CD4-positive, alpha-beta T cell treated with Interleukin-15 for 1 hour (primary cell): ENCODE data around the gene ABHD16B.

ENCODE experiments used
- DNase-seq: peaks from one replicate; pipeline ENCODE4 v3.0.0-alpha.2; 2020

ABHD16B gene

DNA sequence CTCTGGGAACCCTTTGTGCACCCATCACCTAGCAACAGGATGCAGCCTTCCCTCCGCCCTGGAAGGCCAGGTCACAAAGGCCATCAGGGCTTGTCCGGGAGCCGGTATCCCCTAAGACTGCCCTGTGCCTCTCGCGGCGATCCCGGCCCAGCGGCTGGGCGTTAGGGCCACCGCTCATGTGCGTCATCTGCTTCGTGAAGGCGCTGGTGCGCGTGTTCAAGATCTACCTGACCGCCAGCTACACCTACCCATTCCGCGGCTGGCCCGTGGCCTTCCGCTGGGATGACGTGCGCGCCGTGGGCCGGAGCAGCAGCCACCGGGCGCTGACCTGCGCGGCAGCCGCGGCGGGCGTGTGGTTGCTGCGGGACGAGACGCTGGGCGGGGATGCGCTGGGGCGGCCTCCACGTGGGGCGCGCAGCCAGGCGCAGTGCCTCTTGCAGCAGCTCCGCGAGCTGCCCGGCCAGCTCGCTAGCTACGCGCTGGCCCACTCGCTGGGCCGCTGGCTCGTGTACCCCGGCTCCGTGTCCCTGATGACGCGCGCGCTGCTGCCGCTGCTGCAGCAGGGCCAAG, at the start of gene ABHD16B:
Gene ABHD16B (plus strand): TSS at position 134 of the 570 bp plus-strand sequence. CDS start 43 bp downstream, at position 177.
- DNase-seq: no peak

DNA sequence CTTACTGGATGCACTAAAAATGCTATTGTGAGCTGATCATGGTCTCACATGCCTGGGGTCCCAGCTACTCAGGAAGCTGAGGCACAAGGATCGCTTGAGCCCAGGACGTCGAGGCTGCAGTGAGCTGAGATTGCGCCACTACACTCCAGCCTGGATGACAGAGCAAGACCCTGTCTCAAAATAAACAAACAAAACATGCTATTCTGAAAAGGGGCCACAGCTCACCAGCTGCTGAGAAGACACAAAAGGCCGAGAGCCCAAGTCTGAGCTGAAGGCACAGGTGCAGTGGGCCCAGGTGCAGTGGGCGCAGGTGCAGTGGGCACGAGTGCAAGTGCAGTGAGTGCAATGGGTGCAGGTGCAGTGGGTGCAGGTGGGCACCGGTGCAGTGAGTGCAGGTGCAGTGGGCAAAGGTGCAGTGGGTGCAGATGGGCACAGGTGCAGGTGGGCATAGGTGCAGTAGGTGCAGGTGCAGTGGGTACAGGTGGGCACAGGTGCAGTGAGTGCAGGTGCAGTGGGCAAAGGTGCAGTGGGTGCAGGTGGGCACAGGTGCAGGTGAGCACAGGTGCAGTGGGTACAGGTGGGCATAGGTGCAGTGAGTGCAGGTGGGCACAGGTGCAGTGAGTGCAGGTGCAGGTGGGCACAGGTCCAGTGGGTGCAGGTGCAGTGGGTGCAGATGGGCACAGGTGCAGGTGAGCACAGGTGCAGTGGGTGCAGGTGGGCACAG, 46.2 kb upstream of the ABHD16B start:
- no peak for DNase-seq

DNA sequence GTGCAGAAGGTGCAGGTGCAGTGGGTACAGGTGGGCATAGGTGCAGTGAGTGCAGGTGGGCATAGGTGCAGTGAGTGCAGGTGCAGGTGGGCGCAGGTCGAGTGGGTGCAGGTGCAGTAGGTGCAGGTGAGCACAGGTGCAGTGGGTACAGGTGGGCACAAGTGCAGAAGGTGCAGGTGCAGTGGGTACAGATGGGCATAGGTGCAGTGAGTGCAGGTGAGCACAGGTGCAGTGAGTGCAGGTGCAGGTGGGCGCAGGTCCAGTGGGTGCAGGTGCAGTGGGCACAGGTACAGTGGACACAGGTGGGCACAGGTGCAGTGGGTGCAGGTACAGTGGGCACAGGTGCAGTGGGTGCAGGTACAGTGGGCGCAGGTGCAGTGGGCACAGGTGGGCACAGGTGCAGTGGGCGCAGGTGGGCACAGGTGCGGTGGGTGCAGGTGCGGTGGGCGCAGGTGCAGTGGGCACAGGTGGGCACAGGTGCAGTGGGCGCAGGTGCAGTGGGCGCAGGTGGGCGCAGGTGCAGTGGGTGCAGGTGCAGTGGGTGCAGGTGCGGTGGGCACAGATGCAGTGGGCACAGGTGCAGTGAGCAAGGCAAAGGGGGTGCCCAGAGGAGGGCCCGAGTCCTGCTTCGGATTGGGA, 45.6 kb upstream of the ABHD16B start:
- no peak for DNase-seq

DNA sequence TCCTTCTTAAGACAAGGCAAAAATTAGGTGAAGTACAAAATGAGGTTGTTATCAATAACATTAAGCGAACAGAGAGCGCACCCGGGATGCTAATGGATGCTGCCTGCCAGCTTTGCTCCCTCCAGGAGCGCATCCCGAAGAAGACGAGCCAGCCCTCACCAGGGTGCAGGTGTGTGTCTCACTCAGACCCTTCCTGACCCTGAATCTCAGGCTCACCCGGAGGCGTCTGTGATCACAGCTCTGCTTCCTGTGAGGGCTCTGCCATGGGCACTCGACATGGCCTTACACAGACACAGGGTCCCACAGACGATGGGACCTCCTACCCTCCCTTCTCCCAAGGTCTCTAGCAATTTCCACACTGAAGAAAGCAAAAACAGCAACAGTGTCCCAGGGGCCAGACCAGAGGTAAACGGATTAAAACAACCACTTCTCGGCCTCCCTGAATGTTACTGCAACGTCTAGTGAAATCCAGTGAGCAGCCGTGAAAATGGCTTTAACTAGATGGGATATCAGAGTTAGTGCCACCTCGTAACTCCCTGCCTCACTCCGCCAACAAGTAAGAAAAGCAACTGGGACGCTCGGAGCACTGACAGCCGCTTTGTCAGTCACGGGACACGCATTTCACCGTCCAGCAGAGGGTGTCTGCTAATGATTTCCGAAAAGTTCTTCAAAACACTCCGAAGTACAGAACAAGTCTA, 41.9 kb upstream of the ABHD16B start:
- DNase-seq: no peak

DNA sequence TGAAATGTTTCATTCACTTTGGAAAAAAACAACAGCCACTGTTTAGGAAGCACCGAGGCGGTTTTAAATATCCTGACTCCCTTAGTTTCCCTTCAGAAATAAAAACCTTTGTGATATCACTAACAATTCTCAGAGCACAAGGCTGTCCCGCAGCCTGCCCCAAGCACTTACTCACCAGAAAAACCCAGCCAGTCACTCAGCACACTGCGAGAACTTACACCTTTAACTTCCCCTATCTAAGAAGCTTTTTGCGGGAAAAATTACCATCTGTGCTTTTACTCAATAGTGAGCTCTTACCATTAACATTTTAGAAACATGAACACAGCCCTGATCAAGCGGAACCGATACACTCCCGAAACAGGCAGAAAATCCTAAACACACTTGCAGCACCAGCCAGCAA, 39.5 kb upstream of the ABHD16B start:
- DNase-seq: no peak

DNA sequence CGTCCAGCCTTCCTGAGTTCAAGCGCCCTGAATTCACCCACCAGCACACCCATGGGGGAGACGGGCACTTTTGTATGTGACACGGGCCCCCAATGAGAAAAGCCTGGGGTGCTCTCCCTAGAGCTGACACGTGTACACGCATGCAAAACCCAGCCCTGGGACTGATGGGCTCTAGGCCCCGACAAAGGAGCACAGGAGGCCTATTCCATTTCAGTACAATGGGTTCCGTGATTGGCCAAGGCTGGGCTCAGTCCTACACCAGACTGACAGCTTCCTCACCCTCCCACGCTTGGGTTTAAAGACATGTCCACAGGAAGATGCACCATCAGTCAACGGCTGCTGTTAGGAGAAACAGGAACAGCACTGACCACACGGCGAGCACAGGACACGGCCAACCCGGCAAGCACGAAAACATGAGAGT, 39.0 kb upstream of the ABHD16B start:
- DNase-seq: no peak

DNA sequence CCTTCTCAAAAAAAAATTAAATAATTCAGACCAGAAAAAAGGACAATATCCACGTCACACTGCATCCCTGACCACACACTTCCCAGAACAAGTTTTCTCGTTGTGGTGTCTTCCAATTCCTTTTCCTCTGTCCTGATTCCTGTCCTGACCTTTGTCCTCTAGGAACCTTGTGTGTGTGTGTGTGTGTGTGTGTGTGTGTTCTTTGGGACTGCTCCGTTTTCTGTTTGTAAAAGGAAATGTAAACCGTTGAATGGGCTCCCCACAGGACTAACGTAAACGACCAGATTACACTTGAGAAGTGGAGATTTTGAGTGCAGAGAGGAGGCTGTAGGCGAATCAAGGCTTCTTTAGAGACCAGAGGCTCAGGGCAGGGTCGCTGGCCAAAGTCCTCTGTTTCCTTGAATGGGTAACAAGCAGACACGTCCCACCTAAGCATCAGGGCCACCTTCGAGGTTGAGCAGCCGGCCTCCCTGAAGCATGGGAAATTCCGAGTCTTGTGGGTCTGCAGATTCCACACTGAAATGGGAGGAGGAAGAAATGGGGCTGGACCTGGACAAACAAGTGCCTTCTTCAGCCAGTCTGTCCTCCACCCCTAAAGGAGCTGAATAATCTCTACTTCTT, 37.5 kb upstream of the ABHD16B start:
- DNase-seq: no peak

DNA sequence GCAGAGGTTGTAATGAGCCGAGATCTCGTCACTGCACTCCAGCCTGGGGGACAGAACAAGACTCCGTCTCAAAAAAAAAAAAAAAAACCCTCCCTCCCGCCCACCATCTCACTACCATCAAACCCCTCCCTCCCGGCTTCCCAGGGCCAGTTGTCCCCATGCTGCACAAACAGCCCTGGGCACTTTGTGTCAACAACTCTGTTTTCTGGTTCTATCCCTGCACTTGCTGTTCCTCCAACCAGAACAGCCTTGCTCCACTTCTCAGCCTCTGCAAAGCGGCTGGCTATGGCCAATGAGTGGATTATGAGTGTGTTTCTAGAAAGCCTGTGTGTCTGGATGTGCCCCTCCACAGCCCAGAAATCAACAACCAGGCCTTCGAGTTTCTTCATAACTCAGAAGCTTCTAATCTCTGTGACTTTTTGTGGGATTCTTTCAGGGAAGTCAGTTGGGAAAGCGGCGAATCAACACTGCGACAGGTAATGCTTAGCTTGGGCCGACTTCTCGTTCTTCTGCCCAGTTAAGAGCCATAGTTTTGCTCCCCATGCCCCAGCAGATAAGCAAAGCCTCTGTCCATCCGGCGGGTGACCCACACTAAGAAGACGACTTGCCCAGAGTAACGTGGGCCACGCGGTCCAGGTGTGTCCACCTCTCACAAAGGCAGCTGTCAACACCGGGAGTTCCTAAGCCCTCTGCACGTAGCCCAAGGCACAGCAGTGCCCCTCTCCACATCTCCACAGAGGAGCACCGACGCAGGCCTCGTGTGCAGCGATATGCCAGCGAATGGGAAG, 35.8 kb upstream of the ABHD16B start:
- no peak for DNase-seq

DNA sequence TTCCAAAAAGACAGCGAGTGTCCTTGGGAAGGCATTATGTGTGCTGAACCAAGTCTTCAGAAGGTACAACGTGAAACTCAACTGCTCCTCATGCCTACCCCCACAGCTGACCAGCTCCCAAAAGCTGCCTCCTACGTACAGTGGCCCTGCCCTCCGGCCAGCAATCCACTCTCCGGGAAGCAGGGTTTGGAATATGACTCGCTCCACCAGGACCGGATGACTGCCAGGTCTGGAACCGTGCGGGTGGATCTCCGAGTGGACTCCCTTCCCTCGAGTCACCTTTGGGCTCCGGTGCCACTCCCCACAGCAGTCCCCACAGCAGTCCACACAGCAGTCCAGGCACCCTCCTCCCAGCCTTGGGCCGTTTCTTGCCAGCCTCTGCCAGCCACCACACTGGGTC, 34.5 kb upstream of the ABHD16B start:
- DNase-seq: no peak

DNA sequence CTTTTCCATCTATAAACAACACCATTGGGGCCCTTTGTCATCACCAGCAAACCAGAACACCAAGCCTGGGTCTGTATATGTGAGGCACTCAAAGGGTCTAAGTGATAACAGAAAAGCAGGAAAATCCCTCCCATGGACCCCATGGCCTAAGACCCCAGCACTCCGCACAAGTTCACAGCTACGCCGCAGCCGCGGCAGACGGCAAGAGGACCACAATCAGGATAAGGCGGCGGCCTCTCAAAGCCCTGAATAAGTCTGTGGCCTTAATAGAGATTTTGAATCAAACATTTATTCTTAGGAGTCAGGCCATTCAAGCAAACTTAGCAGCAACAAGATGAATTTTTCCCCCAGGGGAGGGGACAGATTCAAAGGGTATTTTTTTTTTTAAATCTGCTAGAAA, 33.2 kb upstream of the ABHD16B start:
- DNase-seq: no peak

DNA sequence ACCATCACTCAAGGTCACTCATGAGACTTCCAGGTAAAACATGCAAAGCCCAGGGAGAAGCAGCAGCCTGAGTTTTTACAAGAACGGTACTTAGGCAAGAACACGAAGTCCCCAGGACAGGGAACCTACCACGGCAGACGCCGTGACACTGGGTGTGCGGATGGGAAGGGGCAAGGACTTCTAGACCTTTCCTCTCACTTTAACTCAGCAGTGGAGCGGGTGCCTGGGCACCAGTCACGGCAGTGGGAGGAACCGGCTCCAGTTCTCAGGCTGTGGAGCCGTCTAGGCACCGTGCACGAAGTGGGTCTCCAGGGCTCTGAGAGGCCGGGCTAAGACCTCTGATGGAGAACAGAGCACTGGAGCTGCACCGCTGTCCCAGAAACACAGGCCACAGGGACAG, 32.8 kb upstream of the ABHD16B start:
- no peak for DNase-seq

DNA sequence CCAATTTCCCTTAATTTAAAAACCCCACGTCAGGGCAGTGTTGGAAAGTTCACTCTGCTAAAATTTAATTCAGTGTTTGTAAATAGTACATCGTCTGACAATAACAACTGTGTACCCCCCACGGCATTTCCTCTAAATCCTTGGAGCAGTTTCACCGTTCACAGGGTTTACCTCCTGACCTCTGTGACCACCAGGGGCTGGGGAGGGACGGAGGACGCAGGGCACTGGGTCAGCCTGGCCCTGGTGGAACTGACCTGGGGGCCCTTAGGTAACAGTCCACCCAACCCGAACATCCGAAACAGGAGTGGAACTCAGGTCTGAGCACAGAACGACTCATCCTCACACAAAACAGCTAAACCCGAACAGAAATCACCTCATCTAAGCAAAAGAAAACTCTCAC, 32.3 kb upstream of the ABHD16B start:
- no peak for DNase-seq

DNA sequence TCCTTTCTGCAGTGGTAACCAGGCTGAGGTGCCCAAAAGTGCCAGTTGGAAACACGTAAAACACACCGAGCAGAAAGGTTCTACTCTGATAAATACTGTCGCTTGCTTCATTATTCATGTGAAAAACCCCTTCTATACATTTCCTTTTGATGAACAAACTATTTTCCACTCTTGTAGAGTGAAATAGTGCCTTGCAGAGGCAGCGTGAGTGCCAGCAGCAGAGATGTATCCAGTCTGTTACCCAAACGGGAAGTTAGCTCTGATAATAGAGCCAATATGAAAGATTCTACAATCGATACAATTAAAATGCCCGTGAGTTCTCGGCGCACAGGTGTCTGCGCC, 31.7 kb upstream of the ABHD16B start:
- no peak for DNase-seq

DNA sequence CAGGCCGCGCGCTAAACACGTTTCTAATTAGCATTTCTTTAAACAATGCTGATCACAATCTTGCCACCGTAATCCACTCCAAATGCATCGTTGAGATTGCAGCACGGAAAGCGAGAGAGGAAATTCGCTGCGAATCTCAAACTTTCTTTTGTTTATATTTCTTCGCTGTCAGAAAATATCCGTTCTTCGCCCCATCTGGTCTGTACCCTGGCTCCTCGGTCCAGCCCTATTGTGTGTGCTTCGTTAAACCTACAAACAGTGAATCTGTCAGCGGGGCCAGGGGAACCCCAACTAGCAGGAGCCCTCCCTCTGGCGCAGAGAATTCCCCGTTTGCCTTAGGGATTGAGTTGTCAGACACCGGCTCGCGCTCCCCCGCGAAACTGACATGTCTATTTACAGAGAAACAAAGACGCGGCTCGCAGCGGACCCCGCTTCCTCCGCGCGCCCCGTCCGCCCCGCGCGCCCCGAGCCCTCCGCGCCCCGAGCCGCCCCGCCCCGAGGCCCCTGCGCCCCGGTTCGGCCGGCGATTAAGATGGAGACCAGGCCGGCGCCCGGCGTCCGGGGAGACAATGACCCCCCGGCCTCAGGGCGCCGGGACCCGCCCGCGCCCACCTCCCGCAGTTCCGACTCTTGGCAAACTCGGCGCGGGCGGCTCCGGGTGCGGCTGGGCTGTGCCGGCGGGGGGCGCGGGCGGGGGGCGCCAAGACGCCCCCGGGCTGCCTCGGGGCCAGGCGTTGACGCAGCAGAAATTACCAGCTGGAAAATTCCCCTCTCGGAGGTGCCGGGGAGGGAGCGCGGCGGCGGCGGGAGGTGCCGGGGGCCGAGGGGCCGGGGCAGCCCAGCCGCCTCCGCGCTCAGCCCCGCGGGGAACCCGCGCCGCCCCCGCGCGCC, 31.1 kb upstream of the ABHD16B start:
- DNase-seq: no peak

DNA sequence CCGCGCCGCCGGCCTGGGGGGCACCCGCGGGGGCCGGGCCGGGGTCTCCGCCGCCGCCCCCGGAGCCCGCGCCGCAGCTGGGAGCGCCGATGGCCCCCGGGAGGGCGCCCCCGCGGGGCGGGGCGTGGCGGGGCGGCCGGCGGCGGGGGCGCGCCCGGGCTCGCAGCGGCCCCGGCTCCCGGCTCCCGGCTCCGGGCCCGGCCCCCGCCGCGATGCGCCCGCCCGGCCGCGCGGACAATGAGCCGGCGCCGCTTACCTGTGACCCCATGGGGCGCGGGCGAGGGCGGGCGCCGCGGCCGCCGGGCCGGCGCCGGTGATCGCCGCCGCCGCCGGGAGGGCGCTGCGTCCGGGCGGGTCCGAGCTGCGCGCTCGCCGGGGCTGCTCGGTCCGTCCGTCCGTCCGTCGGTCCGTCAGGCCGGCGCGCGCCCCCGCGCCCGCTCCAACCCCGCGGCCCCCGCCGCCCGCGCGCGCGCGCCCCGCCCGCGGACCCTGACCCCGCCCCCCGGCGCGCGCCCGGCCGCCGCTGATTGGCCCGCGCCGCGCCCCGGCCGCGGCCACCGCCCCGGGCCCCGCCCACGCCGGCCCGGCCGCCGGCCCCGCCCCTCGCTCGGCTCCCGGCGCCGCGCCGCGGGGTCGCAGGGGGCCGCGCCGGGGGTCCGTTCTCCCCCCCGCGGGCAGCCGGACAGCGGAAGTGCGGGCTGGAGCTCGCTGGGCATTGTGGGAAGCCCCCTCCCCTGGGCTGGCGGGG, 30.3 kb upstream of the ABHD16B start, which contains the start of gene ZBTB46:
Gene ZBTB46 (minus strand): TSS at position 424 of the 748 bp plus-strand sequence. CDS start 40,507 bp downstream, outside the sequence.
- no peak for DNase-seq

DNA sequence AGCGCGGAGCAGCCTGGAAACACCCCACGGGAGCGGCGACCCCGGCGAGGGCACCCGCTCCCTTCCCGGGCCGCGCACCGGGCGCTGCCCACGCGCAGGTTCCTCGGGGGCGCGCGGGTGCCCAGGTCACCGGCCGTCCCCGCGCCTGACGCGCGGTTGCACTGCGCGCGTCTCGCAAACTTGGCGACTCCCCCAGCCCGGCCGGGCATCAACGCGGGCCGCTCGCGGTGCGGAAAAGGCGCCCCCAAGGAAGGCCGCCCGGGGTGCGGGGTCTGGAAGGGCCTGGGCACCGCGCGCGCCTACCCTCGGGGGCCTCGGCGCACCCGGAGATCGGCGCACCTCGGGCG, 29.7 kb upstream of the ABHD16B start:
- DNase-seq: no peak

DNA sequence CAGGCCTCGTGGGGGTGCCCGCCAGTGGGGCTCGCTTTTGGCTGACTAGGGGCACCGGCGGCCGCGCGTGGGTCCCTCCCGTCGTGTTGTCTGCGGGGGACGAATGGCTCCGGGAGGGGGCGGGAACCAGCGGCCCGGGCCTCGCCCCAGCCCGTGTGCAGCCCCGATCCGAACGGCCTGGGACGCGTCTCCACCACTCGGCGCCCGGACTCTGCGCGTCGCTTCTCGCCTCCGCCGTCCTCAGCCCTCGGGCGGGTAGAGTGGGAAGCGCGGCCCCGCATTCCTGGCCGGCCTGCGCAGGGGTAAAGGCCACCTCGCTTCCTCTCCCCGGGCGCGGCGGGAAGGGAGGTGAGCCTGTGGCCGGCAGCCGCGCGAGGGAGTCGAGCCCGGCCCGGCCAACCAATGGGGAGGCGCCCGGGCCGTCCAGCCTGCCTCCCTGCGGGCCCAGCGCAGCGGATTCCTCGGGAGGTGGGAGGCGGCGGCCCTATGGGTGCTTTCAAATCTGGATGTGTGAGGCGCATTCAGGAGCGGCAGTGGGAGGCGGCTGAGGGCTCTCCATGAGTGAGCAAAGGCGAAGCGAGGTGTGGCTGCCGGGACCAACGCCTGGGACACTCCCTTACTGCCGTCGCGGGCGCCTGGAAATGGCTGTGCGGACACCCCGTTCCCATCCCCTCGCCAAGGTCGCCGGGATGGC, 29.2 kb upstream of the ABHD16B start:
- no peak for DNase-seq

DNA sequence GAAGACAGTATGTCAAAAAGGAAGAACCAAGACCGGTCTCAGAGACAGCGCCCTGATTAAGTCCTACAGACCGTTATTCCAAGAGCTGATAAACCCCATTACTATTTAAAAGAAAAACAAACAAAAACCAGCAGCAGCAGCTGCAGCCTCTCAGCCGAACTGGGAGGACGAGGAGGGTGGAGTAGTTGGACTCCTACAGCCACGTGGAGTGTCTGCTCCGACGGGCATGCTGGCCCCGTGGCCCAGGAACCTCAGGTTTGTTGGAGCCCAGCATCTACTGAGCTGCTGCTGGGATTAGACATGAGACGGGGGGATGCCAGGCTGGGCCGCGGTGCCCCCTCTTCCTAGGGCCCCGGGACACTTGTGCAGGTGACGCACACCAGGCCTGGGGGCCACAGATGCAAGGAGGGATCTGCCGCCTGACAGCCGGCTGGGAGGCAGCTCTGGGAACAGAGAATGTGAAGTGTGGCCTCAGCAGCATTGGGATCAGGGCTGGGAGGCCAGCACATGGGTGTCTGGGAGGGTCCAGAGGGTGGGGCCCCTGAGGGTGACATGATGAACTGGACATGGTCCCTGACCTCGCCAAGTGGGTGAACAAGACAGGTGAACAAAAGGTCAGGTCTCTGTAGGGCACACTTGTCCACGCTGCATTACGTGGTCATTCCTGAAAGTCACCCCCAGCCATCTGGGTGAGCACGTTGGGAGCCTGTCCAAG, 27.4 kb upstream of the ABHD16B start:
- no peak for DNase-seq

DNA sequence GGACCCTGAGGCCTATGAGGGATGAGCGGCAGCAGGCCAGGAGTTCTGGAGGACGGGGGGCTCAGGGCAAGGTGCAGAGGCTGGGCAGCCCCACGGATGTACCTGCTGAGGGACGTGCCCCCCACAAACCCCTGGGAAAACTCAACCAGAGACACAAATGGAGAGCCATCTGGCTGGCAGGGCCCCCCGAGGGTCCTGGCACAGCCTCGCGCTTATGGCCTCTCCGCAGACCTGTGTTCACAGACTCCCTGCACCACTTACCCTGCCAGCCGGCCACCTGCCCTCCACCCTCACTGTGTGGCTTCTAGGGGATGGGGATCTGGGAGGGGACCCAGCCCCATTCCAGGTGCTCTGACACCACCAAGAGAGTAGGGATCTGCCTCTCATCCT, 26.8 kb upstream of the ABHD16B start:
- DNase-seq: no peak
